Liver (tissue), 9 donors: Measurements from ENCODE around the gene TTYH1. TPM values are rescaled to one million over a fixed set of nuclear protein-coding genes. Genes with fewer than 3 reads are reported as not detected.

ENCODE experiments used
- DNase-seq: peaks from one replicate; pipeline ENCODE4 v3.0.0-alpha.2; 2017; ENCODE audit warnings: low spot score
- H3K27ac ChIP-seq, 2 donors: one replicate each; pipeline ENCODE4 v1.7.0; 2013; ENCODE audit warnings: inconsistent platforms in 2 of 2, low read length in 2 of 2, control low read depth in 1 of 2, low read depth in 1 of 2, mild to moderate bottlenecking in 1 of 2
- H3K27me3 ChIP-seq, 4 donors: one replicate each; pipeline versions ENCODE4 v1.6.1 to v1.7.0; 2013; ENCODE audit warnings: low read length in 3 of 4, inconsistent platforms in 1 of 4, mild to moderate bottlenecking in 1 of 4, moderate library complexity in 1 of 4; ENCODE audit not compliant: control insufficient read depth in 4 of 4, insufficient read depth in 4 of 4
- H3K36me3 ChIP-seq, 4 donors: one replicate each; pipeline versions ENCODE4 v1.6.1 to v1.7.0; 2013; ENCODE audit warnings: low read length in 3 of 4, mild to moderate bottlenecking in 3 of 4, low read depth in 1 of 4, moderate library complexity in 1 of 4; ENCODE audit not compliant: control insufficient read depth in 4 of 4, insufficient read depth in 3 of 4
- H3K4me1 ChIP-seq, 4 donors: one replicate each; pipeline versions ENCODE4 v1.6.1 to v1.7.0; 2013; ENCODE audit warnings: low read length in 3 of 4, mild to moderate bottlenecking in 3 of 4, moderate library complexity in 1 of 4; ENCODE audit not compliant: control insufficient read depth in 4 of 4, insufficient read depth in 4 of 4
- H3K4me3 ChIP-seq, 3 donors: one replicate each; pipeline versions ENCODE4 v1.6.1 to v1.7.0; 2013; ENCODE audit warnings: low read length in 3 of 3, control low read depth in 1 of 3, low read depth in 1 of 3, mild to moderate bottlenecking in 1 of 3
- H3K9ac ChIP-seq, 2 donors: one replicate each; pipeline ENCODE4 v1.7.0; 2013; ENCODE audit warnings: low read length in 2 of 2, mild to moderate bottlenecking in 2 of 2, moderate library complexity in 2 of 2, control low read depth in 1 of 2, low read depth in 1 of 2
- H3K9me3 ChIP-seq, 4 donors: one replicate each; pipeline versions ENCODE4 v1.6.1 to v1.7.0; 2013; ENCODE audit warnings: low read length in 3 of 4; ENCODE audit not compliant: control insufficient read depth in 4 of 4
- ATF3 ChIP-seq: IDR thresholded peaks from 2 replicates; pipeline ENCODE4 v1.6.1; 2016; ENCODE audit warnings: antibody characterized with exemption
- CTCF ChIP-seq: fragments of 150-350 bp; IDR thresholded peaks from 2 replicates; pipeline ENCODE4 v1.5.1; 2017; ENCODE audit warnings: improper control_type of control experiment, low read depth, low read length; ENCODE audit not compliant: missing input control
- EGR1 ChIP-seq, 2 donors: IDR thresholded peaks; 2 replicates each; pipeline ENCODE4 v1.6.1; 2016 to 2018; ENCODE audit warnings: antibody characterized with exemption in 2 of 2, low read depth in 2 of 2
- FOXA1 ChIP-seq: IDR thresholded peaks from 2 replicates; pipeline ENCODE4 v1.6.1; 2016; ENCODE audit warnings: antibody characterized with exemption
- FOXA2 ChIP-seq: IDR thresholded peaks from 2 replicates; pipeline ENCODE4 v1.6.1; 2016; ENCODE audit warnings: antibody characterized with exemption
- GABPA ChIP-seq, 2 donors: IDR thresholded peaks in 1 of 2; conservative IDR thresholded peaks in 1 of 2; 2 replicates each; pipeline ENCODE4 v1.6.1; 2016; ENCODE audit warnings: antibody characterized with exemption in 2 of 2, mild to moderate bottlenecking in 1 of 2, moderate library complexity in 1 of 2
- HNF4A ChIP-seq, 2 donors: conservative IDR thresholded peaks; 2 replicates each; pipeline ENCODE4 v1.6.1; 2016; ENCODE audit warnings: antibody characterized with exemption in 2 of 2, mild to moderate bottlenecking in 2 of 2
- HNF4G ChIP-seq: IDR thresholded peaks from 2 replicates; pipeline ENCODE4 v1.6.1; 2016; ENCODE audit warnings: antibody characterized with exemption
- MAX ChIP-seq: IDR thresholded peaks from 2 replicates; pipeline ENCODE4 v1.6.1; 2016; ENCODE audit warnings: antibody characterized with exemption
- NR2F2 ChIP-seq: IDR thresholded peaks from 2 replicates; pipeline ENCODE4 v1.6.1; 2016; ENCODE audit warnings: antibody characterized with exemption
- RAD21 ChIP-seq, 2 donors: IDR thresholded peaks; 2 replicates each; pipeline ENCODE4 v1.6.1; 2016; ENCODE audit warnings: antibody characterized with exemption in 2 of 2, mild to moderate bottlenecking in 2 of 2
- REST ChIP-seq: IDR thresholded peaks from 2 replicates; pipeline ENCODE4 v1.6.1; 2016; ENCODE audit warnings: antibody characterized with exemption, mild to moderate bottlenecking
- SP1 ChIP-seq: IDR thresholded peaks from 2 replicates; pipeline ENCODE4 v1.6.1; 2018; ENCODE audit warnings: antibody characterized with exemption, mild to moderate bottlenecking
- TAF1 ChIP-seq: conservative IDR thresholded peaks from 2 replicates; pipeline ENCODE4 v1.6.1; 2016; ENCODE audit warnings: antibody characterized with exemption, mild to moderate bottlenecking
- YY1 ChIP-seq: IDR thresholded peaks from 2 replicates; pipeline ENCODE4 v1.6.1; 2016; ENCODE audit warnings: antibody characterized with exemption, mild to moderate bottlenecking
- ZBTB33 ChIP-seq: IDR thresholded peaks from 2 replicates; pipeline ENCODE4 v1.6.1; 2016; ENCODE audit warnings: antibody characterized with exemption
- WGBS: extraction: QIAGEN DNeasy Blood & Tissue Kit; methylation state at CpG from one replicate; pipeline ENCODE4 v1.1.7; 2013; 5-methylcytosine and 5-hydroxymethylcytosine counted together
- polyA plus RNA-seq, 2 donors: library from polyadenylated mRNA; stranded (reverse) in 1 of 2; unstranded in 1 of 2; fragments of 200-250 nt in 1 of 2; fragments of >200 nt in 1 of 2; fragmentation: Nextera tagmentation in 1 of 2; extraction: Ambion mirVana in 1 of 2; gene quantifications; one replicate each; pipeline versions ENCODE4 v1.2.1 to v1.2.3, GENCODE V29; 2013 to 2015
- total RNA-seq, 2 donors: library from RNA; depleted of rRNA; stranded (reverse); fragments of >200 nt; gene quantifications; one replicate each; pipeline ENCODE4 v1.2.3, GENCODE V29; 2014
- donor health status: healthy.
- donor health status: healthy.
- donor health status: healthy.
- donor health status: healthy.
- donor health status: healthy.

TTYH1 gene
- total and polyA plus RNA-seq, 4 donors, result 0.28 to 1.1 (median 0.61) TPM

- no peaks in the 10 kb centered on the region for H3K36me3 ChIP-seq
- no peak for TF ChIP-seq TAF1
- no peak for TF ChIP-seq ZBTB33
- TF ChIP-seq GABPA (IDR thresholded peaks at IDR 0.05 in 1 of 2, conservative IDR thresholded peaks at IDR 0.05 in 1 of 2), result no peak
- TF ChIP-seq EGR1 (IDR thresholded peaks at IDR 0.05; ENCODE audit: low read depth in 2 of 2), result no peak
- no peak for TF ChIP-seq FOXA1
- TF ChIP-seq NR2F2, result no peak
- TF ChIP-seq CTCF, result no peak
- no peak for TF ChIP-seq ATF3
- no peak for TF ChIP-seq FOXA2
- no peak for TF ChIP-seq REST
- no peak for TF ChIP-seq MAX
- no peak for TF ChIP-seq YY1
- TF ChIP-seq RAD21 (IDR thresholded peaks at IDR 0.05), result no peak
- TF ChIP-seq HNF4A (conservative IDR thresholded peaks at IDR 0.05), result no peak
- no peak for TF ChIP-seq HNF4G
- no peak for TF ChIP-seq SP1
- H3K4me3 ChIP-seq, result no peak overlapping the region
- DNase-seq, result no peak
- no peaks in the 10 kb centered on the region for H3K4me1 ChIP-seq
- no peak overlapping the region for H3K9ac ChIP-seq
- 35% methylated on average over 4 of the region's 4 CpGs for WGBS
- no peak overlapping the region for H3K27ac ChIP-seq
- H3K27me3 ChIP-seq, result peaks cover 0 to 2% (median 2%) of the 10 kb centered on the region in 4 donors
- no peaks in the 10 kb centered on the region for H3K9me3 ChIP-seq
These were observed 25.7 kb upstream of the TTYH1 start for GRCh38 chr19:54389553-54389952.
